GM13977 (cell line): ENCODE measurements around the gene ALK.

Source experiments
- DNase-seq: peaks from one replicate; pipeline ENCODE4 v3.0.0; 2012; ENCODE audit warnings: low spot score
- CTCF ChIP-seq: IDR thresholded peaks from 2 replicates; pipeline ENCODE4 v1.5.1; 2012; ENCODE audit warnings: mild to moderate bottlenecking, control low read depth; ENCODE audit not compliant: insufficient read depth; ENCODE audit errors: extremely low read depth, missing control alignments
- in situ Hi-C: fragments of 300-500 bp; cut with MboI; formaldehyde crosslinking; loops from one replicate; pipeline ENCODE4 v1.12.0; 2022; ENCODE audit warnings: low sequenced_read_pairs, low pct_unique_long_range_greater_than_20kb, mixed read lengths, inconsistent platforms; ENCODE audit not compliant: unreplicated experiment

The ALK gene

DNA sequence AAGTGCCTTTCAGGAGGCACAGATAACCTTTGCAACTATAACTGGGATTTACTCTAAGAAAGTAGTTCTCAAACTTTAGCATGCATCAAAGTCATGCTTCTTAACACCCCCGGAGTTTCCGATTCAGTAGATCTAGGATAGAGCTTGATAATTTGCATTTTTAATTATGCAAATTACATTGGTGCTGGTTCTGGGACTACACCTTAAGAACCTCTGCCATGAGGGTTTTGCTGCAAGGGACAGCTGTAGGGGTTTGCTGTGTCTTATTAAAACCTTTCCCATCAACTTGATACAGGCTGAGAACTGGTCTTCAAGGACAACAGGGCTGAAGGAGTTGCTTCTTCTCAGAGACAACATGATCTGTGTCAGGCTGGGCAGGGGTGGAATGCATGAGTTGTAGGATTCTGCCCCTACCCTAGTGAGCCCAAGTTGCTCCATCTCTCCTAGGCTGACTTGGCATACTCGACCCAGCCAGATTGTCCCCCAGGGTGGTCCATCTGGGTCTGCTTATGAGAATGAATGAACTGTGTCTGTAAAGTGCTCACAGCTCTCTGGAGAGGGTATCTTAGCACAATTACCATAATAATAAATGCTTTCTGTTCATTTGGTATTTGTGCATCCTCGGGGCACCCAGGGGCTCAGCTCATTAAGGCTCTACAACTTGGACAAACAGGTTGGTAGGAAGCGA, 573.5 kb downstream of the ALK start:
- no peak for DNase-seq
- in situ Hi-C loops, result no loop called here
- TF ChIP-seq CTCF, result no peak

- in situ Hi-C loops, result no loop called here
- no peak for TF ChIP-seq CTCF
- no peak for DNase-seq
Observed at GRCh38 chr2:29345236-29345635, 576.1 kb downstream of the ALK start.

DNA sequence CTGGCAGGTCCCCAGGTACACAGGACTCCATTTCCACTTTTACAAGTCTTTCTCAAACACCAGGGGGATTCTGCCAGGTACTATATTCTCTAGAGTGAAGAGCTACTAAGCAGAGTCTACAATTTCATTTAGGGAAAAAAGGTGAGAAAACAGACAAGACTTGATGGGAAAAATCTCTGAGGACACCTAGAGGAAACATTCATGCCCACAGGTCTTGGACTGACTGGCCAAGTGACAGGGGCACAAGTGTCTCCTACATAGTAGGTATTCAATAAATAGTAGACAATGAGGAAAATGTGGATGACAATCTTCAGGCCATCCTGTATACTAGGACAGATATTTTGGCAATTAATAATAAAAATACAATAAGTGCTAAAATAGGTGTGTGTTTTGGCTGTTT, 577.6 kb downstream of the ALK start:
- TF ChIP-seq CTCF, result no peak
- in situ Hi-C loops, result no loop called here
- no peak for DNase-seq

DNA sequence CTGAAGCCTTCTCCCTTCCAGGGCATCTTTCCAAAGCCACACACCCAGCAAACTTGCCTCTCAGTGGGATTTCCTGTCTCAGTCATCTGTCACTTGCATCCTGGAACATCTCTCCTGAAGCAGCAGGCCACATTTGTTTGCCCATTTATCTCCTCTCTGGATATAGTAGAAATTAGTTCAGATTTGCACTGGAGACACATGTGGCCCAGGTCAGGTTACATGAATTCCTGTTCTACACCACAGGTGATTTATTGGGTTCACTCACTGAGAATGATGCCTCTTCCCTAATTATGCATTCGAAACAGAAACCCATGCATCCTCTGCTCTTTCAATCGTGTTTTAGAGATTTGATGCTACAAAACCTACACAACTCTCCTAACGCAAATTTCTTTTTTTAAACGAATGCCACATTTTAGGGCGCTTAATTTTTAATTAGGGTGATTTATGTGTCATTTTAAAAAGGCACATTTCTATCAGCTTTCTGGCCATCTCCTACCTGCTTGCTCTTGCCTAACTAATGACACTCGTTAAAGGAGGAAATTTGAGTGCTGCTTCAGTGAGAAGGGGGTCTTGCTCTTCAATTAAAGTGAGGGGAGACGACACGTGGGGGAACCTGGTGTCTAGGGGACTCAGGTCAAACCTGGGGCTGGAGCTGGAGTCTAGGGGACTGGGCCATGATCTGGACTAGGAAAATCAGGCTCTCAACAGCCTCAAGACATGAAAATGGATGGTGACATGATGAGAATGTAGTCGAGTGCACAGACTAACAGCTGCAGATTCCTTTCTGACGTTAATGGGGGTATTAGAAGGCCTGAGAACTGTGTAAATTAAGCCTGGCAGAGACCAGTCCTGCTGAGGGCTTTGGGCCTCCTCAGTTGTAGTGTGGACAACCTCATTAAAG, 584.8 kb downstream of the ALK start:
- no peak for DNase-seq
- TF ChIP-seq CTCF, result no peak
- in situ Hi-C loops, result no loop called here

DNA sequence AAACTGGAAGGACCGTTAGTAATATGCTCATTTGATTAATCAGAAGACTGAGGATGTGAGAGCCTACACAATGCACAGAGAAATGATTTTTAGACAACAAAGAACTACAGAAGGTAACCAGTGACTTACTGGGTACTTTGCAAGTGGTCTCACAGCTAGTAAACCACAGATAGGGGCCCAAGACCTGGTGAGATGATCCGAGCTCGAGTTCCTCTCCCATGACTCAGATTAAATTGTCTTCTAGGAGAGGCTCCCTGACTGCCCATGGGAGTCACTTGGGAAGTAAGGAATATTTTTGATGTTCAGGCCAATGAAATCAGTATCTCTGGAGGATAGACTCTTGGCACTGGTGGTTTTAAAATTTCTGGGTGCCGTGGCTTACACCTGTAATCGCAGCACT, 586.0 kb downstream of the ALK start:
- TF ChIP-seq CTCF, result no peak
- in situ Hi-C loops, result no loop called here
- DNase-seq, result no peak

- no peak for TF ChIP-seq CTCF
- in situ Hi-C loops, result no loop called here
- no peak for DNase-seq
Observed at GRCh38 chr2:29334706-29335105, 586.7 kb downstream of the ALK start.
